ENCODE measurements around the gene BAIAP2. TPM values are rescaled to one million over a fixed set of nuclear protein-coding genes. Genes with fewer than 3 reads are reported as not detected.

BAIAP2 gene
- total RNA-seq, 2 donors from 2014 or later: 14.7 to 22.7 TPM

DNA sequence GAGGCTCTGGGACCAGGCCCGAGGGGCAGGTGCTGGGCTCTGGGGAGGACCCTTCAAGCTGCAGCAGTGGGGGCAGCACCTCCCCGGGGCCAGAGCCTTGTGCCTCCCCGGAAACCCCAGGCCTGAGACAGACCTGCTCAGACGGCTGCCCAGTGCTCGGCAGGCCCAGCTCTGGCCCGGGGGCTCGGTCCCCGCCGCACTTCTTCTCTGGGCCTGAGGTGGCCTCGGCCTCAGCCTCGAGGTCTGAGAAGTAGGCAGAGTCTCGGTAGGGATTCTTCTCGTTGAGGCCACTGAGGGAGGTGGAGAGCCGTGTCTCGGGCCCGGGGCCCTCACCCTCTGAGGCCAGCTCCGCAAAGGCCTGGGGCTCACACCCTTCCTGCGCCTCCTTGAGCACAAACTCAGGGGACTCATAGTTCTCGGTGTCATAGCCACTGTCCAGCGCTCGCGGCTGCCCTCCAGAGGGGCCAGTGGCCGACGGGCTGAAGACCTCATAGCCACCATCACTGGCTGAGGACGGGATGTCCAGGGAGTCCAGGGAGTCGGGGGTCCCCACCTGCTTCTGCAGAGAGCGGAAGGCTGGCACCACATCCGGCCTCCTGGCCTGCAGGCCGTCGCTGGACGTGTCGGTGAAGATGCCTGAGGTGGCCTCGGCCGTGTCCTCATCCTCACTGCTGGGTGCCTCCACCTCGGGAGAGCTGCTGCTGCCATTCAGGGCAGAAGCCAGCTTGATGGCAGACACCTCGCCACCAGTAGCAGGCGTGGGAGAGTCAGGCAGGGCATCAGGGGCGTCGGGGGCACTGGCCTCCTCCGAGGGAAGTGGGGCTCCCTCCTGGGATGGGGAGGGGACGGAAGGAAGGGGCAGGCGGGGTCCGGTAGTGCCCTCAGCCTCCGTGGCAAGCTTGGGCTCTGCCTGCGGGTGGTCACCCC is 86.0 kb downstream of the BAIAP2 start:
- intact Hi-C loops (cut with DNase I): no loop called here
- DNase-seq: no peak
- TF ChIP-seq, protein P1, sequence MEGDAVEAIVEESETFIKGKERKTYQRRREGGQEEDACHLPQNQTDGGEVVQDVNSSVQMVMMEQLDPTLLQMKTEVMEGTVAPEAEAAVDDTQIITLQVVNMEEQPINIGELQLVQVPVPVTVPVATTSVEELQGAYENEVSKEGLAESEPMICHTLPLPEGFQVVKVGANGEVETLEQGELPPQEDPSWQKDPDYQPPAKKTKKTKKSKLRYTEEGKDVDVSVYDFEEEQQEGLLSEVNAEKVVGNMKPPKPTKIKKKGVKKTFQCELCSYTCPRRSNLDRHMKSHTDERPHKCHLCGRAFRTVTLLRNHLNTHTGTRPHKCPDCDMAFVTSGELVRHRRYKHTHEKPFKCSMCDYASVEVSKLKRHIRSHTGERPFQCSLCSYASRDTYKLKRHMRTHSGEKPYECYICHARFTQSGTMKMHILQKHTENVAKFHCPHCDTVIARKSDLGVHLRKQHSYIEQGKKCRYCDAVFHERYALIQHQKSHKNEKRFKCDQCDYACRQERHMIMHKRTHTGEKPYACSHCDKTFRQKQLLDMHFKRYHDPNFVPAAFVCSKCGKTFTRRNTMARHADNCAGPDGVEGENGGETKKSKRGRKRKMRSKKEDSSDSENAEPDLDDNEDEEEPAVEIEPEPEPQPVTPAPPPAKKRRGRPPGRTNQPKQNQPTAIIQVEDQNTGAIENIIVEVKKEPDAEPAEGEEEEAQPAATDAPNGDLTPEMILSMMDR (IDR thresholded peaks at IDR 0.05): no peak
- no peak overlapping the region for H3K4me3 ChIP-seq
- H3K4me1 ChIP-seq: no peaks in the 10 kb centered on the region
- H3K9ac ChIP-seq (ENCODE audit: low read depth in 2 of 2, low read length in 2 of 2): no peak overlapping the region
- no peak overlapping the region for H3K27ac ChIP-seq
- H3K27me3 ChIP-seq: no peaks in the 10 kb centered on the region
- H3K9me3 ChIP-seq: no peaks in the 10 kb centered on the region
- H3K36me3 ChIP-seq: no peaks in the 10 kb centered on the region

DNA sequence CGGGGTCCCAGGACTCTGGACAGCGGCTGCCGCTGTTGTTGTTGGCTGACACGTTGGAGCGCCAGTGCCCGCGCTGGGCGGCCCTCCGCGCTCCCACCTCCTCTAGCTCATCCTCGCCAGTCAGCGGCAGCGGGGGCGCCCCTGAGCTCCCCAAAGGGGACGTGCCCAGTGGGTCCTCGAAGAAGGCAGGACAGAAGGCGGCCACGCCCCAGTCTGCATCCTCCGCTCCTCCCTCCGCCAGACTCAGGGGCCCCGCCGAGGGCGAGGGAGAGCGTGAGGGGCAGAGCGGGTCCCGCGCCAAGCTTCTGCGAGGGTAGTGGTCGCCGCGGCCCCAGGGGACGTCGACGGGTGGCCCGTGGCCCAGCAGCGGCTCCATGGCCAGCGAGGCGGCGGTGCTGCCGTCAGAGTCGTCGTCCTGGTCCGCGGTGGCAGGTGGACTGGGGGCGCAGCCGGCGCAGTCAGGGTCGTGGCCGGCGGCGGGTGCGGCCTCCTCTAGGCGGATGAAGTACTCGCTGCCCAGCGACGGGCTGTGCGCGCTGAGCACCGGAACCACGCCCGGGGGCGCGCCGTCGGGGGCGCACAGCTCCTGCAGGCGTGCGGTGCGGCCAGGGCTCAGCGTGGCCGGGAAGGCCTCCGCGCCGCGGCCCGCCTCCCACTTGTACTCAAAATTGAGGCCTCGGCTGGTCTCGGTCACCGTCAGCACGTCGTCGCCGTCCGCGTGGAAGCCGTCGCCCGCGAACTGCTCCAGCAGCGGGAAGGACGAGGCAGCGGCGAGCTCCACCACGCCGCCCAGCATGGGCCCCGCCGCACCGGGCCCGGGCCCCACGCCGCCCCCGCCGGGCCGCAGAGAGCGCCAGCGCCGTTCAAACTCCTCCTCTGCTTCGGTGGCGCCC is 87.1 kb downstream of the BAIAP2 start:
- DNase-seq: no peak
- TF ChIP-seq, protein P1 (IDR thresholded peaks at IDR 0.05): no peak
- H3K27ac ChIP-seq: no peak overlapping the region
- no peak overlapping the region for H3K4me3 ChIP-seq
- no peaks in the 10 kb centered on the region for H3K27me3 ChIP-seq
- no peak overlapping the region for H3K9ac ChIP-seq (ENCODE audit: low read depth in 2 of 2, low read length in 2 of 2)
- H3K9me3 ChIP-seq: no peaks in the 10 kb centered on the region
- intact Hi-C loops (cut with DNase I): no loop called here
- H3K36me3 ChIP-seq: no peaks in the 10 kb centered on the region
- H3K4me1 ChIP-seq: no peaks in the 10 kb centered on the region

DNA sequence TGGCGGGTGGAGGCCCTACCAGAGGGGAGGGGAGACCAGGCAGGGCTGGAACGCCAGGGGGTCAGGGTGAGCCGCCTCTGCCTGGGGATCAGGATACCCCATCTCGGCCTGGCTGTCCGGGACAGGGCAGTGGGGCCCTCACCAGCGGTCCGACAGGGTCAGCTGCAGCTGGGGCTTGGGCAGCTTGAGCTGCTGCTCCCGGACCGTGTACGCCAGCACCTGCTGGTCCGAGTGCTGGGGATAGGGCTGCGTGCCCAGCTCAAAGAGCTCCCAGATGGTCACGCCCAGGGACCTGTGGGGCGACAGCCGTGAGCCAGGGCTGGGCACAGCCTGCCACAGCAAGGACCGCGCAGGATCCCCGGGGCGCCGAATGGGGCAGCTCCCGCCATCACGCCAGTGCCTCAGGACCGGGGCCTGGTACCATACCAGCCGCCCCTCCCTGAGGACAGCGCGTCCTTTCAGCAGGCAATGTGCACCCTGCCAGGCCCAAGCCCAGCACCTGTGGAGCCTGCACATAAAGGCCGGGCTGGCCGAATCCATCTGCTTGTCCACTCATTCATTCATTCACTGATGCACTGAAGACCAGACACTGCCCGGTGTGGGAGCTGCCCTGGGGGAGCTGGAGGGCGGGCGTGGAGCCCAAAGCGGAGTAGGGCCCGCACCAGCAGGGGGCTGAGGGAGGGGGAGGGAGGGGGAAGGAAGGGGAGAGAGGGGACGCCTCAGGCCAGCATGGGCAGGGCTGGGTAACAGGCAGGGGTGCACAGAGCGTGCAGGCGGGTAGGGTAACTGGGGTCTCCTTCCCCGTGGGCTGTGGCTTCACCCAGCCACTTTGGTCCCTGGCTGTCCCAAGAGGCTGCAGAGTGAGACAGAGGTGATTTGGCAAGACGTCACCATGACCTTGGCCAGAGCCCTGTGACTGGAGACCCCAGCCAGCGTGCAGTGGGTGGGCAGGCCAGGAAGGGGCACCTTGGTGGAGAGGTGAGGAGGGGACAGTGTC is 88.4 kb downstream of the BAIAP2 start:
- H3K4me3 ChIP-seq: no peak overlapping the region
- H3K27me3 ChIP-seq: no peaks in the 10 kb centered on the region
- TF ChIP-seq, protein P1 (IDR thresholded peaks at IDR 0.05): no peak
- DNase-seq: no peak
- no peaks in the 10 kb centered on the region for H3K36me3 ChIP-seq
- H3K4me1 ChIP-seq: no peaks in the 10 kb centered on the region
- no peak overlapping the region for H3K27ac ChIP-seq
- no peak overlapping the region for H3K9ac ChIP-seq (ENCODE audit: low read depth in 2 of 2, low read length in 2 of 2)
- H3K9me3 ChIP-seq: no peaks in the 10 kb centered on the region
- intact Hi-C loops (cut with DNase I): no loop called here

DNA sequence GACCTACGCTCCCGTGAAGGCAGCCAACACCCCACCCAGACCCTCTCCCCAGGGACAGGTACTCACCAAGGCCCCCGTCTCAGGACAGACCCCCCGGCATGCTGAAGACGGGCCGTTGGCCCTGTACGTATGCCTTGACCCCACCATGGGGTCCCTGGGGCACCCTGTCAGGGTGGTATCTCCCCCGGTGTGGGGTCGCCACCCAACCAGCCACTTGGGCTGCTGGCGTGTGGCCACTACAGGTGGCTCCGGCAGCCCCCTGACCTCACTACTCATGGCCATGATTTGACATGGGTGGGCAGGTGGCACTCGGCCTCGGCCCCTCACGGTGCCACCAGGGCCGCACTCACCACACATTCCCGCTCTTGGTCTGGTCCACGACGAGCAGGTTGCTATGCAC is 89.4 kb downstream of the BAIAP2 start:
- TF ChIP-seq, protein P1 (IDR thresholded peaks at IDR 0.05): no peak
- no peak overlapping the region for H3K9ac ChIP-seq (ENCODE audit: low read depth in 2 of 2, low read length in 2 of 2)
- no peak overlapping the region for H3K4me3 ChIP-seq
- H3K36me3 ChIP-seq: no peaks in the 10 kb centered on the region
- intact Hi-C loops (cut with DNase I): no loop called here
- no peak overlapping the region for H3K27ac ChIP-seq
- no peaks in the 10 kb centered on the region for H3K9me3 ChIP-seq
- H3K4me1 ChIP-seq: no peaks in the 10 kb centered on the region
- DNase-seq: no peak
- H3K27me3 ChIP-seq: no peaks in the 10 kb centered on the region
